Left hindlimb (tissue), 1 donor: ENCODE measurements around the gene ATF1.
"Not testable (repeated sequence)": the region's sequence is repeated elsewhere in the genome, so short reads cannot be mapped to it uniquely, and the experiment has no call there.

Experiments
- DNase-seq: peaks from one replicate; pipeline ENCODE4 v3.0.0-alpha.2; 2018

Gene ATF1

DNA sequence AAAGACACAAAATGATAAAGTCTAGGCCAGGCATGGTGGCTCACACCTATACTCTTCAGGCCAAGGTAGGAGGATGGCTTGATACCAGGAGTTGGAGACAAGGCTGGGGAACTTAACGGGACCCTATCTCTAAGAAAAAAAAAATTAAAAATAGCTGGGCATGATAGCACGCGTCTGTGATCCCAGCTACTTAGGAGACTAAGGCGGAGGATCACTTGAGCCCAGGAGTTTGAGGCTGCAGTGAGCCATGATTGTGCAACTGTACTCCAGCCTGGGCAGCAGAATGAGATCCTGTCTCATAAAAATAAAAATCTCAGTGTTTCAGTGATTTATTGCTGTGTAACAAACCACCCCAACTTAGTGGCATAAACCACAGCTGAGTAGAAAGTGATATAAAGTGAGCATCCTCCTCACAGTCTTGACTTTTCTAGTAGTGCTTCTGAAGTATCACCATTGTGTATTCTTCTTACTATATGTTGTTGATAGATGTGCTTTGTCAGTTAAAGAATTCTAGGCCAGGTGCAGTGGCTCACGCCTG, 10.6 kb upstream of the ATF1 start:
- no peak for DNase-seq

- DNase-seq, result peak; percentile 74
Measured at GRCh38 chr12:50764286-50765094, 589 bp downstream of the ATF1 start.

GRCh38 chr12:50765095-50765911, 1.4 kb downstream of the ATF1 start:
- peak; percentile 37 for DNase-seq

DNA sequence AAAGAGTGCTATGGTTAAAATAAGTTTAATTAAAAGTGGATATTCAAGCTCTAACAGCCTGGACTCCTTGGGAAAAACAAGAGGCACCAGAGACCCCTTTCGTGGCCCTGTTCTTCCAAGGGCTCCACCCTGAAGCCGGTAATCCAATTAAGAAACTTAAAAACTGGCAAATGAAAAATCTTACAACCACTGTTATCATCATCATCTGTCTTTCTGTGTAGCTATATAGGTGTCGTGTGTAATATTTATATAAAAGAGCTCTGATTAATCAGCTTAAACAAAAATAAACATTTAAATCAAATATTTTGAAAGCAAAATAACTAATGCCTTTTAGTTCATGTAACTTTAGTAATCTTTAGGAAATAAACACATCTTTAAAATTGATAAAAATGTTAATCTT, 4.5 kb downstream of the ATF1 start:
- no peak for DNase-seq

GRCh38 chr12:50768813-50769212, 4.9 kb downstream of the ATF1 start:
- DNase-seq, result not testable (repeated sequence)

GRCh38 chr12:50771409-50771808, 7.5 kb downstream of the ATF1 start:
- no peak for DNase-seq

- DNase-seq, result no peak
Measured at GRCh38 chr12:50772470-50772869, 8.6 kb downstream of the ATF1 start.

DNA sequence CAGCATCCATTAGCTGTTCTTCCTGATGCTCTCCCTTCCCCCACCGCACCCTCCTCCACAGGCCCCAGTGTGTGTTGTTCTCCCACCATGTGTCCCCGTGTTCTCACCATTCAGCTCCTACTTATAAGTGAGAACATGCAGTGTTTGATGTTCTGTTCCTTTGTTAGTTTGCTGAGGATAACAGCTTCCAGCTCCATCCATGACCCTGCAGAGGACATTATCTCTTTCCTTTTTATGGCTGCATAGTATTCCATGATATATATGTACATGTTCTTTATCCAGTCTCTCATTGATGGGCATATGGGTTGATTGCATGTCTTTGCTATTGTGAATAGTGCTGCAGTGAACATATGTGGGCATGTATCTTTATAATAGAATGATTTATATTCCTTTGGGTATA, 9.0 kb downstream of the ATF1 start:
- DNase-seq, result no peak

GRCh38 chr12:50775251-50775650, 11.3 kb downstream of the ATF1 start:
- DNase-seq, result no peak

GRCh38 chr12:50776749-50777728, 13.1 kb downstream of the ATF1 start:
- no peak for DNase-seq

DNA sequence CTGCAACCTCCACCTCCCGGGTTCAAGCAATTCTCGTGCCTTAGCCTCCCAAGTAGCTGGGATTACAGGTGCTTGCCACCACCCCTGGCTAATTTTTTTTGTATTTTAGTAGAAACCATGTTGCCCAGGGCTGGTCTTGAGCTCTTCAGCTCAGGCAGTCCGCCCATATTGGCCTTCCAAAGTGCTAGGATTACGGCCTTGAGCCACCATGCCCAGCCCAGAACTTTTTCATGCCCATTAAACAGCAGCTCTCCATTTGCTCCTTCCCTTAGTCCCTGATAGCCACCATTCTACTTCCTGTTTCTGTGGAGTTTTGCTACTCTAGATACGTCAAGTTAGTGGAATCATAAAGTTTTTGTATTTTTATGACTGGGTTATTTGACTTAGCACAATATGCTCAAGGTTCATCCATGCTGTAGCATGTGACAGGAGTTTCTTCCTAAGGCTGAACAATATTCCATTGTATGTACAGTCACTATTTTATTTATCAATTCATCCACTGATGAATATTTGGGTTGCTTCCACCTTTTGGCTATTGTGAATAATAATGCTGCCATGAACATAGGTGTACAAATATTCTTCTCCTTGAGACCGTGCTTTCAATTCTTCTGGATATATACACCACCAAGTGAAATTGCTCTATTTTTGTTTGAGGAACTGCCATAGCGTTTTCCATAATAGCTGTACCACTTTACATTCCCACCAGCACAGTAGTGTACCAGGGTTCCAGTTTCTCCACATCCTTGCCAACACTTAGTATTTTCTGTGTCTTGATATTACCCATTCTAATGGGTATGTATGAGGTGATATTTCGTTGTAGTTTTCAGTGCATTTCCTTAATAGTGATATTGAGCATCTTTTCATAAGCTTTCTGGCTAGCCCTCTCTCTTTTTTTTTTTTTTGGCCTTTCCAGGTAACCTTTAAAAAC, 15.0 kb downstream of the ATF1 start:
- DNase-seq, result no peak

- no peak for DNase-seq
Measured at GRCh38 chr12:50780013-50780412, 16.1 kb downstream of the ATF1 start.

DNA sequence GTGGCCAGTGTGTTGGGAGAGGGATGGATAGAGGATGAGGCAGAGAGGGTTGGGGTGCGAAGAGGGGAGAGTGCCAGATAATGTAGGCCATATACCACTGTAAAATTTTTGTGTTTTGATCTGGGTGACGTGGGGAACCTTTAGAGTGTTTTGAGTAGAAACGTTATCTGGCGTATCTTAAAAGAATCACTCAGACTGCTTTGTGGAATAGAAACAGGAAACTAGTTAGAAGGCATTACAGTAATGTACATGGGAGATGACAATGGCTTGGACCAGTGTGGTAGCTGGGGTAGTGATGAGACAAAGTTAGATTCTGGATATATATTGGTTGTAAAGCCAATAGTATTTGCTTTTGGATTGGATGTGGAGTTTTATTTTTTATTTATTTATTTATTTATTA, 20.6 kb downstream of the ATF1 start:
- DNase-seq, result no peak

DNA sequence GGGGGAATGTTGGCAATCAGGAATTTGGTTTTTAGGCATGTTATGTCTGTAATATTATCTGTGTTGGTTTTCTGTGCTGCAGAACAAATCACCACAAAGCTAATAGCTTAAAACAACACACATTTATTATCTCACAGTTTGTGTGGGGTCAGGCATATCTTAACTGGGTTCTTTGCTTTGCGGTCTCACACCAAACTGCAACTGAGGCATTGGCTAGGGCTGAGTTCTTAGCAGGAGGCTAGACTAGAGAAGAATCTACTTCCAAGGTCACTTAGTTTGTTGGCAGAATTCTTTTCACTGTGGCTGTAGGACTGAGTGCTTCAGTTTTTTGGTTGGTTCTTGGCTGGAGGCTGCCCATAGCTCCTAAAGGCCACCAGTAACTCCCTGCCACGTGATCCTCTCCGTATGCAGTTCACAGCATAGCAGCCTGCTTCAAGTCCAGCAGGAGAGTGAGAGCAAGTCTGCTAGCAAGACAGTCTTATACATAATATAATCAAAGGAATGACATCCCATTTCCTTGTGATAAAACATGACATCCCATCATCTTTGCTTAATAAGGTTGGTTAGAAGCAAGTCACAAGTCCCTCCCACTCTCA, 21.6 kb downstream of the ATF1 start:
- no peak for DNase-seq

- DNase-seq, result no peak
Measured at GRCh38 chr12:50786498-50787231, 22.8 kb downstream of the ATF1 start.

GRCh38 chr12:50787618-50788017, 23.7 kb downstream of the ATF1 start:
- no peak for DNase-seq

DNA sequence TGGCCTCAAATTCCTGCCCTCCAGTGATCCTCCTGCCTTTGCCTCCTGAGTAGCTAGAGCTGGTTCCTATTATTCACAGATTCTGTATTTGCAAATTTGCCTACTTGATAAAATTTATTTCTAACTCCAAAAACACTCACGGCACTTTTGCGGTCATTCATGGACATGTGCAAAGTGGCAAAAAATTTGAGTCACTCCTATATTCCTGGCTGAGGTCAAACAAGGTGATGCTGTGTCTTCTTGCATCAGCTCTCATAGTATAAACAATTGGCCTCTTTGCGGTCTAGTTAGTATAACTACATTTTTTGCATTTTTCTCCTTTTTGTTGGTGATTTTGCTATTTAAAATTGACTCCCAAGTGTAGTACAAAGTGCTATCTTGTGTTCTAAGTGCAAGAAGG, 24.7 kb downstream of the ATF1 start:
- no peak for DNase-seq

DNA sequence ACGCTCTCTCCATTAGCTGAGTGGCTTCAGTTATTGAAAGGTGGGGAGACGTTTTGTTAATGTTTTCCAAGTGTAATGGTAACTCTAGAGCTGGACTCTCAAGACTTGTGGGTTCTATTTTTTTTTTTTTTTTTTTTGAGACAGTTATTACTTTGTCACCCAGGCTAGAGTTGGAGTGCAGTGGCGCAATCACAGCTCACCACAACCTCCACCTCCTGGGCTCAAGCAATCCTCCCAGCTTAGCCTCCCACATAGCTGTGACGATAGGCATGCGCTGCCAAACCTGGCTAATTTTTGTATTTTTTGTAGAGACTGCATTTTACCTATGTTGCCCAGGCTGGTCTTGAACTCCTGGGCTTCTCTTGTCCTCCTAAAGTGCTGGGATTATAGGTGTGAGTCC, 26.2 kb downstream of the ATF1 start:
- no peak for DNase-seq

DNA sequence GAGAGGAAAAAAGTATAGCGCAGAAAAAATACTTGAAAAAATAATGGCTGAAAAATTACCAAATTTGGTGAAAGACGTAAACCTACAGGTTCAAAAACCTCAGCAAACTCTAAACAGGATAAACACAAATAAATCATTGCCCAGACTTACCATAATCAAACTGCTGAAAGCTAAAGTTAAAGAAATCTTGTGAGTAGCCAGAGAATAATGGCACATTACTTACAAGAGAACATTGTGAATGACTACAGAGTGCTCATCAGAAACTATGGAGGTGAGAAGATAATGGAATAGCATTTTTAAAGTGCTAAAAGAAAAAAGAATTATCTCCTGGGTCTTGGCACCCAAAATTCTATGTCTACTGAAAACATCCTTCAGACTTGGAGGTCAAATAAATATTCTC, 36.0 kb downstream of the ATF1 start:
- no peak for DNase-seq

- DNase-seq, result no peak
Measured at GRCh38 chr12:50803230-50803875, 39.5 kb downstream of the ATF1 start.
